GM10847 (cell line): ENCODE data around the gene TMEM140.

ENCODE experiments used
- POLR2A ChIP-seq: IDR thresholded peaks from 2 replicates; pipeline ENCODE4 v1.6.1; 2011; ENCODE audit not compliant: insufficient read length; ENCODE audit errors: extremely low read depth

Gene TMEM140

DNA sequence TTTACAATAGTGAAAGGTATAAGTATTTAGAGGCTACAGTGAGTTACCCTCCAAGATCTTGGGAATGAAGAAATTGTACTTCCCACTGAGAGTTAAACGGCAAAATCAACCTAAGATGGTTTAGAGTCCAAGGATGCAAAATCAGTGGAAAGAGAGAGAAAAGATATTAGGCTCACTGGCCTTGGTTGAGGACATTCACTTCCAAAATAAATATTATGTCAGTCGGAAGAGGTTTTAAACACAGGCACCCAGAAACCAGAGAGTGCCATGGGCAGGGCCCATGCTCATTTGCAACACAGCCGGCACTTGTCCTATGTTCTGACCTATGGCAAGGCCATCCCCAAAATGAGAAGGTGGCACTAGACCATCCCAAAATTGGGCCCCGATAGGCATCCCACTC is 67.3 kb downstream of the TMEM140 start:
- TF ChIP-seq POLR2A = no peak

DNA sequence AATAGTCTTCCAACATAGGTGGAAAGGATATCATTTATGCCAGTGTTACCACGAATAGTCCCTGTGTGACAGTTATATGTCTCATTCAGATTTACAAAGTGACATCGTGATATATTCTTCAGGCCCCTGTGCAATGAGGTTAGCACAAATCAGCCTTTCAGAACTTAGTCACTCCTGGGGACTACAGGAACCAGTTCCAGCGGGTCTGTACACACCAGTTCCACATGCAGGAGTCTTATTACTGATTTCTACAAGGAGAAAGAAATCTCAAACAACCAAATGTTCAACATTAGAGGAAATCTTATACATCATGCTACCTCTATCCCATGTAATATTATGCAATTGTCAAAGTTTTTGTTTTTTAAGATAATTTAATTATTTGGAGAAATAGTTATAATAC is 67.8 kb downstream of the TMEM140 start:
- no peak for TF ChIP-seq POLR2A
